ENCODE data around the gene CD52. TPM values are rescaled to one million over a fixed set of nuclear protein-coding genes. Genes with fewer than 3 reads are reported as not detected.

Gene CD52
- polyA plus RNA-seq, 1 experiment: not detected

DNA sequence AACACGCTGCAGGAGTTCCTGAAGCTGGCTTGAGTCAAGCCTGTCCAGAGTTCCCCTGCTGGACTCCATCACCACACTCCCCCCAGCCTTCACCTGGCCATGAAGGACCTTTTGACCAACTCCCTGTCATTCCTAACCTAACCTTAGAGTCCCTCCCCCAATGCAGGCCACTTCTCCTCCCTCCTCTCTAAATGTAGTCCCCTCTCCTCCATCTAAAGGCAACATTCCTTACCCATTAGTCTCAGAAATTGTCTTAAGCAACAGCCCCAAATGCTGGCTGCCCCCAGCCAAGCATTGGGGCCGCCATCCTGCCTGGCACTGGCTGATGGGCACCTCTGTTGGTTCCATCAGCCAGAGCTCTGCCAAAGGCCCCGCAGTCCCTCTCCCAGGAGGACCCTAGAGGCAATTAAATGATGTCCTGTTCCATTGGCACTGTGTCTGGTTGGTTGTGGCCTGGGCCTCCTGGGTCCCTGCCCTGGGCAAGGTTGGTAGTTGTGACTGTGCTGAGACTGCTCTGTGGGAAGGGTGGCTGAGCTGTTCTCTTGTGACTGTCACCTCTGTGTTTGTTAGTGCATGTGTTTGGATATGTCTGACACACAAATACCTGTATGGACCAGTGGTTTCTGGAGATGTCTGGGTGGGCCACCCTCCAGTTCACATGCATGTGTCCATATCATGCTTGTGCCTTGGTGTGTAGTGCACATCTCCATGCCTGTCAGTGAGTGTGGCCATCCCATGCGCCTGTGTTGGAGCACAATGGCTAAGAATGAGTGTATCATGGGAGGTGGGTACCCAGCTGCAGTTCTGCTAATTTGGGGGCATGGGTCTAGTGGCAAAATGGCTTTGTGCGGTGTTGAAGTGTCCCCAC is 36.4 kb upstream of the CD52 start:
- POLR2A ChIA-PET: interaction anchor here (0.7 to 1.6 kb wide), 3 partner anchors 8 to 96 kb away, joined by 3 to 4 read pairs (median 3); no protein-coding TSS in a partner anchor
- DNase-seq (ENCODE audit: low read depth, low spot score): no peak
- Histone ChIP-seq H3K27me3 (ENCODE audit: control insufficient read depth, insufficient read depth, low read length) (no peaks in the 10 kb centered on the region), H3K4me3 (ENCODE audit: low read depth, low read length) (peak overlapping the region; percentile 84), H3K9me3 (ENCODE audit: control insufficient read depth, insufficient read depth, low read length) (no peaks in the 10 kb centered on the region; the same call in 1 of the 2 replicates), H3K27ac (ENCODE audit: low read depth, low read length) (peak overlapping the region; percentile 61)
- CTCF ChIA-PET: interaction anchor here (1.1 to 1.7 kb wide), 3 partner anchors 40 to 135 kb away, joined by 4 to 8 read pairs (median 4); no protein-coding TSS in a partner anchor
- TF ChIP-seq, protein P1, sequence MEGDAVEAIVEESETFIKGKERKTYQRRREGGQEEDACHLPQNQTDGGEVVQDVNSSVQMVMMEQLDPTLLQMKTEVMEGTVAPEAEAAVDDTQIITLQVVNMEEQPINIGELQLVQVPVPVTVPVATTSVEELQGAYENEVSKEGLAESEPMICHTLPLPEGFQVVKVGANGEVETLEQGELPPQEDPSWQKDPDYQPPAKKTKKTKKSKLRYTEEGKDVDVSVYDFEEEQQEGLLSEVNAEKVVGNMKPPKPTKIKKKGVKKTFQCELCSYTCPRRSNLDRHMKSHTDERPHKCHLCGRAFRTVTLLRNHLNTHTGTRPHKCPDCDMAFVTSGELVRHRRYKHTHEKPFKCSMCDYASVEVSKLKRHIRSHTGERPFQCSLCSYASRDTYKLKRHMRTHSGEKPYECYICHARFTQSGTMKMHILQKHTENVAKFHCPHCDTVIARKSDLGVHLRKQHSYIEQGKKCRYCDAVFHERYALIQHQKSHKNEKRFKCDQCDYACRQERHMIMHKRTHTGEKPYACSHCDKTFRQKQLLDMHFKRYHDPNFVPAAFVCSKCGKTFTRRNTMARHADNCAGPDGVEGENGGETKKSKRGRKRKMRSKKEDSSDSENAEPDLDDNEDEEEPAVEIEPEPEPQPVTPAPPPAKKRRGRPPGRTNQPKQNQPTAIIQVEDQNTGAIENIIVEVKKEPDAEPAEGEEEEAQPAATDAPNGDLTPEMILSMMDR (IDR thresholded peaks at IDR 0.05; ENCODE audit: low read depth, low read length): no peak

DNA sequence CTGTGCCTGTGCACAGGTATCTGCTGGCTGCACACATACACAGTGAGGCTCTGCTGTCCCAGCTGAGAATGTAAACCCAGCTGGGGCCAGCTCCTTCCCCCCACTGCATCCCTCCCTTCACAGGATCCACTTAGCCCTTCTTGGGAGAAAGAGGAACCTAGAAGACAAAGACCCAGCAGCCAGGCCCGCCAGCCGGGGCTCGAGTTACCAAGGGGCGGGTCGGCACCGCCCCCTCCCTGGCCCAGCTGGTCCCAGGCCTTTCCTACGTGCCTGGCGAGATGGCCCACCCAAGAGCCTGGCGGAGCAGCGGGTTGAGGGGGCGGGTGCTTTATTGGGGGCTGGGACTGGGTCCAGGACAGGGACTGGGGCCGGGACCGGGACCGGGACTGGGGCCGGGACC is 35.8 kb upstream of the CD52 start:
- TF ChIP-seq, protein P1 (IDR thresholded peaks at IDR 0.05; ENCODE audit: low read depth, low read length): no peak
- Histone ChIP-seq H3K4me3 (ENCODE audit: low read depth, low read length) (peak overlapping the region; percentile 84), H3K27me3 (ENCODE audit: control insufficient read depth, insufficient read depth, low read length) (no peaks in the 10 kb centered on the region), H3K27ac (ENCODE audit: low read depth, low read length) (peak overlapping the region; percentile 61), H3K9me3 (ENCODE audit: control insufficient read depth, insufficient read depth, low read length) (no peaks in the 10 kb centered on the region; the same call in 1 of the 2 replicates)
- CTCF ChIA-PET: interaction anchor here (1.1 to 1.7 kb wide), 3 partner anchors 40 to 135 kb away, joined by 4 to 8 read pairs (median 4); no protein-coding TSS in a partner anchor
- POLR2A ChIA-PET: interaction anchor here (0.7 to 1.6 kb wide), 3 partner anchors 9 to 96 kb away, joined by 3 to 4 read pairs (median 3); no protein-coding TSS in a partner anchor
- peak; percentile 29 for DNase-seq (ENCODE audit: low read depth, low spot score)

DNA sequence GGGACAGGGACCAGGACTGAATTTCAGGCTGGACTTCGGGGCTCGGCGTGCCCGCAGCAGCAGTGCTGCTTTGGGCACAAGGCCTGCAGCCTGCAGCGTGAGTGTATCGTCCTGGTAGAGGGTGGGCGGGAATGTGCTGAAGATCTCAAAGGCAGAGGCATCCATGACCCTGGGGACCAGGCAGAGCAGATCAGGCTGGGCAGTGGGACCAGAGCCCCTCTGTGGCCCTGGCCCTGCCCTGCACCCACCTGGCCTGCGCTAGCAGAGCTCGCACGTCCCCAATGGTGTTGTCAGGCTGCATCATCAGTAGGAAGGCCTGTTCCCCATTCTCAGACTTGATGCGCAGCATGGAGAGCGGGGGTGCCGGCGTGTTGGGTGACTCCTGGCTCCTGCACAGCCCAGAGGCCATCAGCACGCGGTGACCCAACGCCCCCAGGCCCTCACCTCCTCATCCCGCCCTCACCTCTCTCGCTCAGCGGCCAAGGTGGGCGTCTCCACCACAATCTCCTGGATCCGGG is 35.3 kb upstream of the CD52 start:
- Histone ChIP-seq H3K4me3 (ENCODE audit: low read depth, low read length) (peak overlapping the region; percentile 84), H3K27ac (ENCODE audit: low read depth, low read length) (peak overlapping the region; percentile 61), H3K9me3 (ENCODE audit: control insufficient read depth, insufficient read depth, low read length) (no peaks in the 10 kb centered on the region; the same call in 1 of the 2 replicates), H3K27me3 (ENCODE audit: control insufficient read depth, insufficient read depth, low read length) (no peaks in the 10 kb centered on the region)
- ChIA-PET POLR2A (interaction anchor here (0.7 kb wide), 1 partner anchor 9 kb away, joined by 3 read pairs; no protein-coding TSS in a partner anchor), CTCF (no interaction called here)
- no peak for DNase-seq (ENCODE audit: low read depth, low spot score)
- TF ChIP-seq, protein P1 (IDR thresholded peaks at IDR 0.05; ENCODE audit: low read depth, low read length): no peak

DNA sequence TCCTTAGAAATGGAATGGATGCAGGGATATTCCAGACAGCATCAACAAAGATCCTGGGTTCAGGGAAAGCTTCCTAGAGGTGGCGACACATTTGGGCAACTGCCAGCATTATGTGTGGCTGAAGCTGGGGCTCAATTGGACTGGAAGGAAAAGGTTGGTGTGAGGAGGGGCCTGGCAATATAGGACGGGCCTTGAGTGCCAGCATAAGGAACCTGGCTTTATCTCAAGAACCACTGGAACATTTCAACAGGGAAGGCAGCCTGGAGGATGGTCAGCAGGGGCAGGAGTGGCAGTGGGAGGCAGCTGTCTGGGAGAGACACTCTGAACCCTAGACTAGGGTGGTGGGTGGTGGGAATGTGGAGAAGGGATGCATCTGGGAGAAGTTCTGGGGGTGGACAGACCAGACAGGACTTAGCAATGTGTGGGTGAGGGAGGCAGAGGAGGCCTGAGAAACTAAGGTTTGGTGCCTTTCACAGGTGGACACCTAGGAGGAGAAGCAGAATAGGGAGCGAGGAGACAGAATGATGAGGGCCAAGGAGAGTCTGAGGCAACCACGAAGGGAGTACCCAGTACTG is 34.4 kb upstream of the CD52 start:
- POLR2A ChIA-PET: no interaction called here
- Histone ChIP-seq H3K9me3 (ENCODE audit: control insufficient read depth, insufficient read depth, low read length) (no peaks in the 10 kb centered on the region; the same call in 1 of the 2 replicates), H3K4me3 (ENCODE audit: low read depth, low read length) (no peak overlapping the region), H3K27ac (ENCODE audit: low read depth, low read length) (peak overlapping the region; percentile 31), H3K27me3 (ENCODE audit: control insufficient read depth, insufficient read depth, low read length) (no peaks in the 10 kb centered on the region)
- DNase-seq (ENCODE audit: low read depth, low spot score): no peak
- CTCF ChIA-PET: interaction anchor here (2.2 to 4.3 kb wide), 3 partner anchors 8 to 49 kb away, joined by 8 to 22 read pairs (median 19); partner anchors contain the start of gene CEP85
- TF ChIP-seq, protein P1 (IDR thresholded peaks at IDR 0.05; ENCODE audit: low read depth, low read length): no peak

Data from AG04450 (cell line).